Mesothelial cell of epicardium (in vitro differentiated cells): ENCODE results near the gene PSPH. TPM values are rescaled to one million over a fixed set of nuclear protein-coding genes. Genes with fewer than 3 reads are reported as not detected.
"Not testable (repeated sequence)": the region's sequence is repeated elsewhere in the genome, so short reads cannot be mapped to it uniquely, and the experiment has no call there.

ENCODE experiments used
- DNase-seq, 2 experiments: peaks; one replicate each; pipeline ENCODE4 v3.0.0; 2021; ENCODE audit warnings: low spot score in 2 of 2; ENCODE audit not compliant: unreplicated experiment in 2 of 2
- H3K27ac Mint-ChIP-seq: 2 replicates; pipeline ENCODE4 v1.8.0; 2021; ENCODE audit warnings: mixed read lengths
- H3K27me3 Mint-ChIP-seq: 2 replicates; pipeline ENCODE4 v1.8.0; 2021; ENCODE audit warnings: low read depth, mixed read lengths
- H3K36me3 Mint-ChIP-seq: 2 replicates; pipeline ENCODE4 v1.8.0; 2021; ENCODE audit warnings: mixed read lengths
- H3K4me1 Mint-ChIP-seq: 2 replicates; pipeline ENCODE4 v1.8.0; 2021; ENCODE audit warnings: mixed read lengths
- H3K4me3 Mint-ChIP-seq: 2 replicates; pipeline ENCODE4 v1.8.0; 2021; ENCODE audit warnings: mild to moderate bottlenecking, moderate library complexity, mixed read lengths
- H3K9me3 Mint-ChIP-seq: 2 replicates; pipeline ENCODE4 v1.8.0; 2021; ENCODE audit warnings: mixed read lengths
- total RNA-seq: library from RNA; stranded (reverse); gene quantifications from 3 replicates; pipeline ENCODE4 v1.2.1, GENCODE V29; 2021
- TF ChIP-seq, protein P1 (sequence below): fragments of 200-600 bp; sonication (generic); IDR thresholded peaks from one replicate; pipeline ENCODE4 v1.5.0; 2021; ENCODE audit warnings: antibody characterized with exemption; ENCODE audit not compliant: unreplicated experiment

PSPH gene
- total RNA-seq, 1 donor from 2014 or later: 19.5 TPM

GRCh38 chr7:56079450-56080185 is 28.4 kb upstream of the PSPH start:
- no peak for DNase-seq
- TF ChIP-seq, protein P1, sequence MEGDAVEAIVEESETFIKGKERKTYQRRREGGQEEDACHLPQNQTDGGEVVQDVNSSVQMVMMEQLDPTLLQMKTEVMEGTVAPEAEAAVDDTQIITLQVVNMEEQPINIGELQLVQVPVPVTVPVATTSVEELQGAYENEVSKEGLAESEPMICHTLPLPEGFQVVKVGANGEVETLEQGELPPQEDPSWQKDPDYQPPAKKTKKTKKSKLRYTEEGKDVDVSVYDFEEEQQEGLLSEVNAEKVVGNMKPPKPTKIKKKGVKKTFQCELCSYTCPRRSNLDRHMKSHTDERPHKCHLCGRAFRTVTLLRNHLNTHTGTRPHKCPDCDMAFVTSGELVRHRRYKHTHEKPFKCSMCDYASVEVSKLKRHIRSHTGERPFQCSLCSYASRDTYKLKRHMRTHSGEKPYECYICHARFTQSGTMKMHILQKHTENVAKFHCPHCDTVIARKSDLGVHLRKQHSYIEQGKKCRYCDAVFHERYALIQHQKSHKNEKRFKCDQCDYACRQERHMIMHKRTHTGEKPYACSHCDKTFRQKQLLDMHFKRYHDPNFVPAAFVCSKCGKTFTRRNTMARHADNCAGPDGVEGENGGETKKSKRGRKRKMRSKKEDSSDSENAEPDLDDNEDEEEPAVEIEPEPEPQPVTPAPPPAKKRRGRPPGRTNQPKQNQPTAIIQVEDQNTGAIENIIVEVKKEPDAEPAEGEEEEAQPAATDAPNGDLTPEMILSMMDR: no peak
- H3K36me3 Mint-ChIP-seq: peaks cover 18% of the 10 kb centered on the region
- no peak overlapping the region for H3K27ac Mint-ChIP-seq
- H3K9me3 Mint-ChIP-seq: no peaks in the 10 kb centered on the region
- no peak overlapping the region for H3K4me3 Mint-ChIP-seq
- H3K27me3 Mint-ChIP-seq: no peaks in the 10 kb centered on the region
- H3K4me1 Mint-ChIP-seq: no peaks in the 10 kb centered on the region

DNA sequence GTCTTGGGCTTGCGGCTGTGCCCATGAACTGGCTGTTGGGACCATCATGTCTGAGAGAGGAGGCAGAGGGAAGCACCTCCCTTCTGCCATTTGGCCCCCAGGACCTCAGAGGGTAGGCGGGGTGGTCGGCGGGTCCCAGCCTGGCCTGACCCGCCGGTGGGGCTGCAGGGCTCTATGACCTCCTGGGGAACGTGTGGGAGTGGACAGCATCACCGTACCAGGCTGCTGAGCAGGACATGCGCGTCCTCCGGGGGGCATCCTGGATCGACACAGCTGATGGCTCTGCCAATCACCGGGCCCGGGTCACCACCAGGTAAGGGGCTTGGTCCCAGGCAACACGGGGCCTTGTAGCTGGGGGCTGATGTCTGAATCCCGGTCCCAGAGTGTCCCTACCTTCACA is 27.0 kb upstream of the PSPH start:
- no peak for DNase-seq
- Mint-ChIP-seq H3K9me3 (no peaks in the 10 kb centered on the region), H3K36me3 (peaks cover 19% of the 10 kb centered on the region), H3K27me3 (no peaks in the 10 kb centered on the region), H3K4me3 (no peak overlapping the region), H3K27ac (no peak overlapping the region), H3K4me1 (peaks cover 2% of the 10 kb centered on the region)
- TF ChIP-seq, protein P1: no peak

DNA sequence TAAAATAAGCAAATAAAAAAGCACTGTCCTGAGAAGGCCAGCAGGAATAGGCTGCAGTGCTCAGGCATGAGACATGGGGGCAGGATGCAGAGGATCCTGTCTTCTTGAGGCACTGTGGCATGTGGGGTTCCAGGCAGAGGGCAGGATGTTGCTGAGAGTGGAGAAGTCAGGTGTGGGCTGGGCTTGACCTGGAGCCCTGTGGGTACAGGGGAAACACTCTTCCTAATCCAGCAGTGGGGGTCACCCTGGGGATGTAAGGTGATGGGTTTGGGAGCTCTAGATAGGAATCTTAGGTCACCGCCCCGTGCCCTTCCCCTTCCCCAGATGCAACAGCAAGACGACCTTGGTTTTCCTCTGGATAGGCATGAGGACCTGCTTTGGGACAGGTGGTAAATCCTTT is 26.4 kb upstream of the PSPH start:
- H3K36me3 Mint-ChIP-seq: peaks cover 22% of the 10 kb centered on the region
- H3K4me1 Mint-ChIP-seq: peaks cover 2% of the 10 kb centered on the region
- no peak overlapping the region for H3K4me3 Mint-ChIP-seq
- TF ChIP-seq, protein P1: no peak
- no peak overlapping the region for H3K27ac Mint-ChIP-seq
- H3K27me3 Mint-ChIP-seq: no peaks in the 10 kb centered on the region
- H3K9me3 Mint-ChIP-seq: no peaks in the 10 kb centered on the region
- no peak for DNase-seq

DNA sequence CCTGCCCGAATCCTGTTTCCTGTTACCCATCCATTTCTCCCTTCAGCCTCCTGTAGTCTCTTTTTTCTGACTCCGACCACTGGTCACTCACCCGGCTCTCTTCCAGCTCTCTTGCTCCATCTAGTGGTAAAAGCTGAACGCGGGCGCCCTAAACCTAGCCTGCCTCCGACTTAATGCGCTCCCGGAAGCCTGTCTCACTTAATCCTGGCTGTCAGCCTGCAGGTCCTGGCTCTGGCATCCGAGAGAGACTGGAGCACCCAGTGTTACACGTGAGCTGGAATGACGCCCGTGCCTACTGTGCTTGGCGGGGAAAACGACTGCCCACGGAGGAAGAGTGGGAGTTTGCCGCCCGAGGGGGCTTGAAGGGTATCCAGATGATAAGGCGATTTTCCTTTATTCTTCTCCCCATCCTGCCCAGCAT is 23.1 kb upstream of the PSPH start:
- Mint-ChIP-seq H3K4me1 (peaks cover 2% of the 10 kb centered on the region), H3K27me3 (no peaks in the 10 kb centered on the region), H3K9me3 (no peaks in the 10 kb centered on the region), H3K27ac (peak overlapping the region; percentile 73), H3K36me3 (peaks cover 29% of the 10 kb centered on the region), H3K4me3 (no peak overlapping the region)
- DNase-seq: peak in 1 of 2 experiments; percentile 85
- TF ChIP-seq, protein P1: peak; percentile 74

DNA sequence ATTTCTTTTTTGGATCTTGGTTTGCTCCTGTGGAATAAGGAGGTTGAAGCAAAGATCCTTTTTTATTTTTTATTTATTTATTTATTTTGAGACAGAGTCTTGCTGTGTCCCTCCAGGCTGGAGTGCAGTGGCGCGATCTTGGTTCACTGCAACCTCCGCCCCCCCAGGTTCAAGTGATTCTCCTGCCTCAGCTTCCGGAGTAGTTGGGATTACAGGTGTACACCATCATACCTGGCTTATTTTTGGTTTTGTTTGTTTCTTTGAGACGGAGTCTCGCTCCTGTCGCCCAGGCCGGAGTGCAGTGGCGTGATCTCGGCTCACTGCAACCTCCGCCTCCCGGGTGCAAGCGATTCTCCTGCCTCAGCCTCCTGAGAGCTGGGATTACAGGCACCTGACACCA is 15.1 kb upstream of the PSPH start:
- H3K27me3 Mint-ChIP-seq, DNase-seq, H3K27ac Mint-ChIP-seq, H3K9me3 Mint-ChIP-seq: not testable (repeated sequence)
- Mint-ChIP-seq H3K4me3 (peak overlapping the region; percentile 26), H3K4me1 (peaks cover 22% of the 10 kb centered on the region), H3K36me3 (peaks cover 29% of the 10 kb centered on the region)

- TF ChIP-seq, protein P1: no peak
- H3K9me3 Mint-ChIP-seq: no peaks in the 10 kb centered on the region
- no peaks in the 10 kb centered on the region for H3K27me3 Mint-ChIP-seq
- H3K4me3 Mint-ChIP-seq: peak within 1 kb of the TSS; percentile 94
- H3K36me3 Mint-ChIP-seq: peaks cover 29% of the 10 kb centered on the region
- peak within 1 kb of the TSS; percentile 98 for H3K27ac Mint-ChIP-seq
- peaks cover 22% of the 10 kb centered on the region for H3K4me1 Mint-ChIP-seq
- peak; percentile 90 to 95 for DNase-seq
Measured at GRCh38 chr7:56063882-56064625, 12.8 kb upstream of the PSPH start, which contains the start of gene SUMF2. TSS of gene SUMF2 (plus strand) at chr7:56064286. CDS start at chr7:56064312, 26 bp downstream.
